Neutrophil (primary cell): ENCODE results near the gene PPCS.
"Not testable (repeated sequence)": the region's sequence is repeated elsewhere in the genome, so short reads cannot be mapped to it uniquely, and the experiment has no call there.

Source experiments
- H3K27ac ChIP-seq: fragments of 200-600 bp; sonication (generic); 2 replicates; pipeline ENCODE4 v1.5.1; 2016; ENCODE audit warnings: mild to moderate bottlenecking, moderate library complexity
- H3K27me3 ChIP-seq: fragments of 200-600 bp; sonication (generic); 2 replicates; pipeline ENCODE4 v1.6.0; 2016; ENCODE audit warnings: mild to moderate bottlenecking
- H3K36me3 ChIP-seq: fragments of 200-600 bp; sonication (generic); 2 replicates; pipeline ENCODE4 v1.5.1; 2017
- H3K4me1 ChIP-seq, 2 experiments: fragments of 200-600 bp in 1 of 2; sonication (generic) in 1 of 2; 1 replicate in 1 of 2; 2 replicates in 1 of 2; pipeline versions ENCODE4 v1.5.1 to v1.6.1; 2013 to 2016; ENCODE audit warnings: low read depth in 1 of 2, low read length in 1 of 2, mild to moderate bottlenecking in 1 of 2, moderate library complexity in 1 of 2; ENCODE audit not compliant: control insufficient read depth in 1 of 2, insufficient read depth in 1 of 2
- H3K4me3 ChIP-seq, 2 experiments: fragments of 200-600 bp in 1 of 2; sonication (generic) in 1 of 2; 1 replicate in 1 of 2; 2 replicates in 1 of 2; pipeline ENCODE4 v1.5.1; 2013 to 2016; ENCODE audit warnings: low read depth in 1 of 2, low read length in 1 of 2, mild to moderate bottlenecking in 1 of 2, moderate library complexity in 1 of 2
- H3K9me3 ChIP-seq: fragments of 200-600 bp; sonication (generic); 2 replicates; pipeline ENCODE4 v1.5.1; 2016
- TF ChIP-seq, protein P1 (sequence below): fragments of 200-600 bp; sonication (generic); IDR thresholded peaks from 2 replicates; pipeline ENCODE4 v1.5.1; 2016; ENCODE audit warnings: antibody characterized with exemption

Gene PPCS

GRCh38 chr1:42463921-42464320 lies 7.6 kb downstream of the PPCS start:
- H3K36me3 ChIP-seq, result peaks cover 39% of the 10 kb centered on the region
- peaks cover 20% of the 10 kb centered on the region for H3K27me3 ChIP-seq
- TF ChIP-seq, protein P1, sequence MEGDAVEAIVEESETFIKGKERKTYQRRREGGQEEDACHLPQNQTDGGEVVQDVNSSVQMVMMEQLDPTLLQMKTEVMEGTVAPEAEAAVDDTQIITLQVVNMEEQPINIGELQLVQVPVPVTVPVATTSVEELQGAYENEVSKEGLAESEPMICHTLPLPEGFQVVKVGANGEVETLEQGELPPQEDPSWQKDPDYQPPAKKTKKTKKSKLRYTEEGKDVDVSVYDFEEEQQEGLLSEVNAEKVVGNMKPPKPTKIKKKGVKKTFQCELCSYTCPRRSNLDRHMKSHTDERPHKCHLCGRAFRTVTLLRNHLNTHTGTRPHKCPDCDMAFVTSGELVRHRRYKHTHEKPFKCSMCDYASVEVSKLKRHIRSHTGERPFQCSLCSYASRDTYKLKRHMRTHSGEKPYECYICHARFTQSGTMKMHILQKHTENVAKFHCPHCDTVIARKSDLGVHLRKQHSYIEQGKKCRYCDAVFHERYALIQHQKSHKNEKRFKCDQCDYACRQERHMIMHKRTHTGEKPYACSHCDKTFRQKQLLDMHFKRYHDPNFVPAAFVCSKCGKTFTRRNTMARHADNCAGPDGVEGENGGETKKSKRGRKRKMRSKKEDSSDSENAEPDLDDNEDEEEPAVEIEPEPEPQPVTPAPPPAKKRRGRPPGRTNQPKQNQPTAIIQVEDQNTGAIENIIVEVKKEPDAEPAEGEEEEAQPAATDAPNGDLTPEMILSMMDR, result no peak
- no peaks in the 10 kb centered on the region for H3K9me3 ChIP-seq
- H3K4me1 ChIP-seq, result peaks cover 17 to 18% of the 10 kb centered on the region in 2 experiments
- H3K4me3 ChIP-seq, result no peak overlapping the region
- H3K27ac ChIP-seq, result no peak overlapping the region

GRCh38 chr1:42466030-42466429 lies 9.7 kb downstream of the PPCS start:
- H3K4me3 ChIP-seq, result no peak overlapping the region
- H3K4me1 ChIP-seq, result peaks cover 17 to 18% of the 10 kb centered on the region in 2 experiments
- no peak overlapping the region for H3K27ac ChIP-seq
- H3K27me3 ChIP-seq, result peaks cover 20% of the 10 kb centered on the region
- H3K36me3 ChIP-seq, result peaks cover 18% of the 10 kb centered on the region
- H3K9me3 ChIP-seq, result no peaks in the 10 kb centered on the region
- TF ChIP-seq, protein P1, result no peak

DNA sequence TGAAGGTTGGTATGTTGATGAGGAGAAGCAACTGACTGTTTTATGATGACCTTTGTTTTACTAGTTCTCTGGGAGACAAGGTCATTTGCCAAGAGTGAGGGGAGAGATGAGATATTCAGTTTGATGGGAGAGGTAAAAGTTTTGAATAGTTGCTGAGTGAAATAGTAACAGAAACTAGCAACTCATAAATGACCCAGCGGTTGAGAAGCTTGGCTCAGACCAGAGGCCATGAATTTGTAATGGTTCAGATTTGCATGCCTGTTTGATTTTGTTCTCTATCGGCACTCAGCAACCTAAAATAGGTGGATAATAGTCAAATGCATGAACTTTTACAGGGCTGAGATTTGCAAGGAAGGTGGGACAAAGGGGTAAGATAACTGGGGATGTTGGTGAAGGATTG lies 13.4 kb downstream of the PPCS start:
- no peaks in the 10 kb centered on the region for H3K9me3 ChIP-seq
- TF ChIP-seq, protein P1, result no peak

GRCh38 chr1:42476605-42477004 lies 20.3 kb downstream of the PPCS start:
- Histone ChIP-seq H3K9me3 (no peaks in the 10 kb centered on the region), H3K4me1 (no peaks in the 10 kb centered on the region), H3K27ac (no peak overlapping the region), H3K36me3 (no peaks in the 10 kb centered on the region), H3K27me3 (no peaks in the 10 kb centered on the region), H3K4me3 (no peak overlapping the region)
- TF ChIP-seq, protein P1, result no peak

More for the DNA sequence above, 13.4 kb downstream of the PPCS start:
- Histone ChIP-seq H3K27ac (no peak overlapping the region), H3K4me1 (no peaks in the 10 kb centered on the region), H3K27me3 (no peaks in the 10 kb centered on the region), H3K36me3 (no peaks in the 10 kb centered on the region), H3K4me3 (no peak overlapping the region)

- not testable (repeated sequence) for H3K36me3 ChIP-seq, H3K9me3 ChIP-seq, H3K4me3 ChIP-seq, H3K27ac ChIP-seq, H3K4me1 ChIP-seq, H3K27me3 ChIP-seq
Observed at GRCh38 chr1:42477354-42477753, 21.0 kb downstream of the PPCS start.

DNA sequence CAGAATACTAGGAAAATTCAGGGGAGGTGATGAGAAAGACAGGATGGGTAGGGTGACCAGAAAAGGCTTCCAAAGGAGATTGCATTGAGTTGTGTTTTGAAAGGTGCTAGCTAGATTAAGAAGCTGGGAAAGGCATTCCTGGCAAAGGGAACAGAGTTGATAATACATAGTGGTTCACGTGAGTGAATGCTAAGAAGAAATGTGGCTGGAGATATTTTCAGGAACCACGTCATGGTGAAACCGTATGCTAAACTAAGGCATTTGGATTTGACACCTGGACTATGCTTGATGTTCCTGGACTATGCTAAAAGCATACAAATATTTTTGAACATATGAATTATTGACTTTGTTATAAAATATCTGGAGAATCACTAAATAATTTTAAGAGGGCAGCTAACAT lies 21.4 kb downstream of the PPCS start:
- TF ChIP-seq, protein P1, result no peak
- Histone ChIP-seq H3K4me3 (no peak overlapping the region), H3K36me3 (no peaks in the 10 kb centered on the region), H3K27me3 (no peaks in the 10 kb centered on the region), H3K9me3 (no peaks in the 10 kb centered on the region), H3K27ac (no peak overlapping the region), H3K4me1 (no peaks in the 10 kb centered on the region)
